ENCODE data around the gene CPSF4L. TPM values are rescaled to one million over a fixed set of nuclear protein-coding genes. Genes with fewer than 3 reads are reported as not detected.

Gene CPSF4L
- total and polyA plus RNA-seq, 9 donors: 0.25 TPM; not detected in 8

GRCh38 chr17:73280191-73280590 is 18.5 kb upstream of the CPSF4L start:
- H3K4me1 ChIP-seq (ENCODE audit: insufficient read depth): peaks cover 39% of the 10 kb centered on the region
- no peaks in the 10 kb centered on the region for H3K27me3 ChIP-seq
- peak overlapping the region in 1 of 2 donors; percentile 83 for H3K27ac ChIP-seq
- no peaks in the 10 kb centered on the region for H3K9me3 ChIP-seq
- 96 to 98% (median 97%) methylated on average over 12 of the region's 12 CpGs for WGBS, 3 donors
- peak in 1 of 5 donors; percentile 42 for DNase-seq
- intact Hi-C loops (cut with DNase I): no loop called here
- no peak overlapping the region for H3K4me3 ChIP-seq
- no peak for TF ChIP-seq POLR2A (IDR thresholded peaks at IDR 0.05)
- H3K36me3 ChIP-seq: no peaks in the 10 kb centered on the region

- no peak for TF ChIP-seq EP300 (IDR thresholded peaks at IDR 0.05)
- Histone ChIP-seq H3K9me3 (no peaks in the 10 kb centered on the region), H3K36me3 (no peaks in the 10 kb centered on the region), H3K27me3 (no peaks in the 10 kb centered on the region), H3K4me3 (no peak overlapping the region), H3K4me1 (ENCODE audit: insufficient read depth) (peaks cover 34% of the 10 kb centered on the region), H3K27ac (peak overlapping the region; percentile 65 to 83)
- intact Hi-C loops (cut with DNase I): loop anchor here in 1 of 4 donors (2.0 kb wide), 1 partner anchor 31 kb away; no protein-coding TSS in a partner anchor
- WGBS, 3 donors: 77 to 83% (median 81%) methylated on average over 7 of the region's 7 CpGs
- peak in 1 of 5 donors; percentile 47 for DNase-seq
Observed at GRCh38 chr17:73279704-73280103, 18.0 kb upstream of the CPSF4L start.

DNA sequence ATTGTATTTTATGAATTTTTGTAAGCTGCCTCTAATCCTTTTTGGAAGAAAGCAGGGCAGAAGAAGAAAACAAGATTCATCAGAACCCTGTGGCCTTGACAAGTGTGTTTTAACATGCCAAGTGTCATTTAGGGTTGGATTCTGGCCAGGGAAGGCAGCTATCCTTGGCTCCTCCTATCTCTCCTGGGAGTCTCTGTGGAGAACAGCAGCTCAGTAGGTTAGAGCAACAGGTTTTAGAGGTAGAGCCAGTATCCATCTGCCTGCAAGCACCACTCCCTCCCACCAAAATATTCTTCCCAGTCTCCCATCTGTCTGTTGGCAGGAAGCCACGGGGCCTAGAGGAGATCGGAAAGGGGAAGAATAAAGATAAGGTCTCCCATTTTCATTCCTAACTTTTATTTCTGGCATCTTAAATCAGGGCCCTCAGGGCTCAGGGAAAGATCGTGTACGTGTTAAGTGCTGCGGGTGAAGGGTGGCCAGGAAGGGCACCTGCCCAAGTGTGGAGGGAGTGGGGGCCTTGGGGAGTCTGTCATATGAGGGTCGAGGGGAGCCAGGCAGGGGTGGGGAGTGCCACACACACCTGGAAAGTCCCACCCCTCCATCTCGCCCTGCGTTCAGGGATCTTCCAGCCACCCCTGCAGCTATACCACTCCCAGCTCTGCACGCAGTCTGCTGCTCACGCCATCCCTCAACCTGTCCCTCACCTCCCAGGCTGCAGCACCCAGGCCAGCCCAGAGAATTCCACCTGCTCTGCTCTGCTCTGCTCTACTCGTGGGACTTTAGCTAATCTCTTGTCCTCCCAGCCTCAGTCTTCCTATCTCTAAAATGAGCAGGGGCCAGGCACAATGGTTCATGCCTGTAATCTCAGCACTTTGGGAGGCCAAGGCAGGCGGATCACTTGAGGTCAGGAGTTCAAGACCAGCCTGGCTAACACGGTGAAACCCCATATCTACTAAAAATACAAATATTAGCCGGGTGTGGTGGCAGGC is 17.1 kb upstream of the CPSF4L start:
- Histone ChIP-seq H3K4me3 (no peak overlapping the region), H3K27ac (peak overlapping the region; percentile 65 to 83)
- DNase-seq: peak; percentile 77 to 88 (median 83)

DNA sequence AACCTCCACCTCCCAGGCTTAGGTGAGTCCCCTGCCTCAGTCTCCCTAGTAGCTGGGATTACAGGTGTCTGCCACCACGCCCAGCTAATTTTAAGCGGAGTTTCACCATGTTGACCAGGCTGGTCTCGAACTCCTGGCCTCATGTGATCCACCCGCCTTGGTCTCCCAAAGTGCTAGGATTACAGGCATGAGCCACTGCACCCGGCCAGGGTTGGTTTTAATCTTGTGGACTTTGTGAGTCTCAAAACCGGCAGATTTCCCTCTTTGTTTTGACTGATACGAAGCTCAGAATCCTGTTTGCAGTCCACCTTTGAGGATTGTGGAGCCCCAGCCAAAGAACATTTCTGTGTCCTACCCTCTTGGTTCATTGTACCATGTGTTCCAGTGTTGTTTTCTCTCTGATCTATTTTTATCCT is 16.4 kb upstream of the CPSF4L start:
- H3K4me1 ChIP-seq (ENCODE audit: insufficient read depth): peaks cover 29% of the 10 kb centered on the region

More for the DNA sequence above, 17.1 kb upstream of the CPSF4L start:
- no peak for TF ChIP-seq POLR2A (IDR thresholded peaks at IDR 0.05)
- WGBS, 3 donors: 16 to 29% (median 18%) methylated on average over 14 of the region's 14 CpGs
- no peaks in the 10 kb centered on the region for H3K36me3 ChIP-seq
- no peaks in the 10 kb centered on the region for H3K27me3 ChIP-seq
- intact Hi-C loops (cut with DNase I): loop anchor here in 1 of 4 donors (2.0 kb wide), 1 partner anchor 32 kb away; no protein-coding TSS in a partner anchor
- peaks cover 32% of the 10 kb centered on the region for H3K4me1 ChIP-seq (ENCODE audit: insufficient read depth)
- no peaks in the 10 kb centered on the region for H3K9me3 ChIP-seq

GRCh38 chr17:73274490-73274889 is 12.8 kb upstream of the CPSF4L start:
- Histone ChIP-seq H3K9me3 (no peaks in the 10 kb centered on the region), H3K4me3 (no peak overlapping the region), H3K36me3 (no peaks in the 10 kb centered on the region), H3K27ac (no peak overlapping the region), H3K4me1 (ENCODE audit: insufficient read depth) (peaks cover 16% of the 10 kb centered on the region), H3K27me3 (no peaks in the 10 kb centered on the region)
- intact Hi-C loops (cut with DNase I): no loop called here
- whole genome bisulfite sequencing, 3 donors: 97 to 98% (median 97%) methylated on average over 4 of the region's 4 CpGs
- no peak for TF ChIP-seq CTCF (IDR thresholded peaks at IDR 0.05)
- no peak for TF ChIP-seq EP300 (IDR thresholded peaks at IDR 0.05)
- TF ChIP-seq POLR2A (IDR thresholded peaks at IDR 0.05): no peak
- DNase-seq: no peak

More for the DNA sequence above, 16.4 kb upstream of the CPSF4L start:
- 20 to 32% (median 27%) methylated on average over 7 of the region's 7 CpGs for WGBS, 3 donors
- H3K27me3 ChIP-seq: no peaks in the 10 kb centered on the region
- peak overlapping the region in 1 of 2 donors; percentile 83 for H3K27ac ChIP-seq
- TF ChIP-seq CTCF (IDR thresholded peaks at IDR 0.05) (no peak), POLR2A (IDR thresholded peaks at IDR 0.05) (no peak), EP300 (IDR thresholded peaks at IDR 0.05) (no peak)
- no peaks in the 10 kb centered on the region for H3K36me3 ChIP-seq
- intact Hi-C loops (cut with DNase I): loop anchor here in 1 of 4 donors (2.0 kb wide), 1 partner anchor 33 kb away; no protein-coding TSS in a partner anchor
- H3K4me3 ChIP-seq: no peak overlapping the region
- H3K9me3 ChIP-seq: no peaks in the 10 kb centered on the region
- DNase-seq: peak in 2 of 5 donors; percentile 54 to 55

All from ovary (tissue), 9 donors.